Measurements from ENCODE around the gene PRPSAP2. TPM values are rescaled to one million over a fixed set of nuclear protein-coding genes. Genes with fewer than 3 reads are reported as not detected.

Gene PRPSAP2
- total RNA-seq, 1 experiment from 2014 or later, result 33.6 TPM

DNA sequence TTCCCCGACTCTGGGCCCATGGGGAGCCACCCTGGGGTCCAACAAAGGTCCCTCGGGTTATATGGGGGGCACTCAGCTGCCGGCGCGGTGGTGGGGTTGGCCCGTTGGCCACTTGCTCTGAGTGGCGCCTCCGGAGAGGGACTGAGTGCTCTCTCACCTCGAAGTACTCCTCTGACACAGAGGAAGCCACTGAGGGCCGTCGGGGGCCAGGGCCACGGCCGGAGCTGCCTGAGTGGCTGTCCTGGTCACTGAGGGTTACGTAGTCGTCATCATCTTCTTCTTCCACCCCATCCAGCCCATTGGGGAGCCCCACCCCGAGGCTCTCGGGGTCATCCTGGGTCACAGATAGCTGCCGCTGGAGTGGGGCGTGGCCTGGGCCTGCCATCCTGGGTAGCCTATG lies 119.7 kb downstream of the PRPSAP2 start:
- POLR2A ChIA-PET, result no interaction called here
- intact Hi-C loops (cut with micrococcal nuclease), result no loop called here
- no peaks in the 10 kb centered on the region for H3K4me1 Mint-ChIP-seq (ENCODE audit: insufficient read depth, unreplicated experiment)
- no peaks in the 10 kb centered on the region for H3K27me3 Mint-ChIP-seq (ENCODE audit: insufficient read depth, unreplicated experiment)
- no peaks in the 10 kb centered on the region for H3K9me3 Mint-ChIP-seq (ENCODE audit: unreplicated experiment)
- no peak overlapping the region for H3K27ac Mint-ChIP-seq (ENCODE audit: low read depth, unreplicated experiment)
- no peak overlapping the region for H3K4me3 Mint-ChIP-seq (ENCODE audit: unreplicated experiment)
- CTCF ChIA-PET, result interaction anchor here (0.6 to 1.2 kb wide), 2 partner anchors 17 to 550 kb away, joined by 3 read pairs; no protein-coding TSS in a partner anchor
- TF ChIP-seq CTCF (IDR thresholded peaks at IDR 0.05; ENCODE audit: unreplicated experiment), result no peak
- H3K36me3 Mint-ChIP-seq (ENCODE audit: insufficient read depth, unreplicated experiment), result peaks cover 59% of the 10 kb centered on the region
- no TSS peak for BruUV-seq (replicated peaks)
- DNase-seq (ENCODE audit: unreplicated experiment), result no peak

- no peak for DNase-seq (ENCODE audit: unreplicated experiment)
- H3K9me3 Mint-ChIP-seq (ENCODE audit: unreplicated experiment), result no peaks in the 10 kb centered on the region
- H3K4me1 Mint-ChIP-seq (ENCODE audit: insufficient read depth, unreplicated experiment), result no peaks in the 10 kb centered on the region
- POLR2A ChIA-PET, result no interaction called here
- intact Hi-C loops (cut with micrococcal nuclease), result no loop called here
- TSS peak; percentile 15 for BruUV-seq (replicated peaks)
- CTCF ChIA-PET, result interaction anchor here (1.2 kb wide), 1 partner anchor 17 kb away, joined by 3 read pairs; no protein-coding TSS in a partner anchor
- H3K27ac Mint-ChIP-seq (ENCODE audit: low read depth, unreplicated experiment), result no peak overlapping the region
- no peak overlapping the region for H3K4me3 Mint-ChIP-seq (ENCODE audit: unreplicated experiment)
- H3K36me3 Mint-ChIP-seq (ENCODE audit: insufficient read depth, unreplicated experiment), result peaks cover 59% of the 10 kb centered on the region
- TF ChIP-seq CTCF (IDR thresholded peaks at IDR 0.05; ENCODE audit: unreplicated experiment), result no peak
- no peaks in the 10 kb centered on the region for H3K27me3 Mint-ChIP-seq (ENCODE audit: insufficient read depth, unreplicated experiment)
These were observed 120.1 kb downstream of the PRPSAP2 start for GRCh38 chr17:18978050-18978449.

- no peak for TF ChIP-seq CTCF (IDR thresholded peaks at IDR 0.05; ENCODE audit: unreplicated experiment)
- no peak for DNase-seq (ENCODE audit: unreplicated experiment)
- Mint-ChIP-seq H3K9me3 (ENCODE audit: unreplicated experiment) (no peaks in the 10 kb centered on the region), H3K27me3 (ENCODE audit: insufficient read depth, unreplicated experiment) (no peaks in the 10 kb centered on the region), H3K4me1 (ENCODE audit: insufficient read depth, unreplicated experiment) (no peaks in the 10 kb centered on the region), H3K36me3 (ENCODE audit: insufficient read depth, unreplicated experiment) (peaks cover 59% of the 10 kb centered on the region), H3K4me3 (ENCODE audit: unreplicated experiment) (no peak overlapping the region), H3K27ac (ENCODE audit: low read depth, unreplicated experiment) (no peak overlapping the region)
- intact Hi-C loops (cut with micrococcal nuclease), result no loop called here
- BruUV-seq (replicated peaks), result no TSS peak
- CTCF ChIA-PET, result interaction anchor here (1.3 kb wide), 1 partner anchor 9 kb away, joined by 4 read pairs; no protein-coding TSS in a partner anchor
- POLR2A ChIA-PET, result interaction anchor here (0.7 kb wide), 1 partner anchor 13 kb away, joined by 3 read pairs; no protein-coding TSS in a partner anchor
These were observed 120.7 kb downstream of the PRPSAP2 start for GRCh38 chr17:18978655-18979054.

Other genes starting within 250 kb of the PRPSAP2 start
- gene TBC1D28, start 213.7 kb upstream of the PRPSAP2 start, total RNA-seq (2022), result not detected in 2 replicates
- 3.3 and 3.7 TPM in 2 replicates for gene FOXO3B, start 175.8 kb upstream of the PRPSAP2 start, total RNA-seq (2022)
- gene FBXW10, start 114.1 kb upstream of the PRPSAP2 start, total RNA-seq (2022), result 0.22 and 0.23 TPM in 2 replicates
- 66.6 and 73.9 TPM in 2 replicates for gene TVP23B, start 76.9 kb upstream of the PRPSAP2 start, total RNA-seq (2022)
- gene SLC5A10, start 94.0 kb downstream of the PRPSAP2 start, total RNA-seq (2022), result 0.15 and 0.16 TPM in 2 replicates
- gene FAM83G, start 146.6 kb downstream of the PRPSAP2 start, total RNA-seq (2022), result 47.7 and 50.1 TPM in 2 replicates
- gene GRAP, start 188.8 kb downstream of the PRPSAP2 start, total RNA-seq (2022), result not detected in 2 replicates